Thoracic aorta (tissue), 2 donors: Measurements from ENCODE around the gene PTPRN2. TPM values are rescaled to one million over a fixed set of nuclear protein-coding genes. Genes with fewer than 3 reads are reported as not detected.
"Not testable (repeated sequence)": the region's sequence is repeated elsewhere in the genome, so short reads cannot be mapped to it uniquely, and the experiment has no call there.

Experiments used
- ATAC-seq: fragments of 150-250 bp; one replicate; pipeline ENCODE4 v1.8.0; 2017; ENCODE audit warnings: low read depth; ENCODE audit not compliant: insufficient number of reproducible peaks, low FRiP score
- DNase-seq: peaks from one replicate; pipeline ENCODE4 v3.0.0-alpha.2; 2020; ENCODE audit warnings: low spot score
- H3K27ac ChIP-seq, 2 donors: fragments of 200-600 bp; sonication (generic); 1 replicate in 1 of 2; 2 replicates in 1 of 2; pipeline ENCODE4 v1.5.1; 2016; ENCODE audit warnings: mild to moderate bottlenecking in 2 of 2, moderate library complexity in 2 of 2
- H3K27me3 ChIP-seq: fragments of 200-600 bp; sonication (generic); replicated peaks from 2 replicates; pipeline ENCODE4 v1.6.0; 2016; ENCODE audit warnings: mild to moderate bottlenecking; ENCODE audit not compliant: insufficient read depth
- H3K36me3 ChIP-seq: fragments of 200-600 bp; sonication (generic); one replicate; pipeline ENCODE4 v1.5.1; 2016
- H3K4me1 ChIP-seq, 2 donors: fragments of 200-600 bp; sonication (generic); 1 replicate in 1 of 2; 2 replicates in 1 of 2; pipeline versions ENCODE4 v1.5.1 to v1.6.0; 2016; ENCODE audit warnings: low read depth in 2 of 2, mild to moderate bottlenecking in 1 of 2; ENCODE audit not compliant: control insufficient read depth in 1 of 2
- H3K4me3 ChIP-seq: fragments of 200-600 bp; sonication (generic); 2 replicates; pipeline ENCODE4 v1.5.1; 2016; ENCODE audit warnings: mild to moderate bottlenecking
- H3K9me3 ChIP-seq: fragments of 200-600 bp; sonication (generic); 2 replicates; pipeline ENCODE4 v1.5.1; 2016
- CTCF ChIP-seq: fragments of 200-600 bp; sonication (generic); IDR thresholded peaks from one replicate; pipeline ENCODE4 v1.5.1; 2019; ENCODE audit warnings: antibody characterized with exemption
- total RNA-seq, 2 donors: library from RNA; depleted of rRNA; stranded (reverse); fragments of >200 nt; gene quantifications; one replicate each; pipeline versions ENCODE4 v1.1.0 to v1.2.3, GENCODE V29; 2016

The PTPRN2 gene
- total RNA-seq, 2 donors from 2014 or later: 2.2 to 3.1 TPM

DNA sequence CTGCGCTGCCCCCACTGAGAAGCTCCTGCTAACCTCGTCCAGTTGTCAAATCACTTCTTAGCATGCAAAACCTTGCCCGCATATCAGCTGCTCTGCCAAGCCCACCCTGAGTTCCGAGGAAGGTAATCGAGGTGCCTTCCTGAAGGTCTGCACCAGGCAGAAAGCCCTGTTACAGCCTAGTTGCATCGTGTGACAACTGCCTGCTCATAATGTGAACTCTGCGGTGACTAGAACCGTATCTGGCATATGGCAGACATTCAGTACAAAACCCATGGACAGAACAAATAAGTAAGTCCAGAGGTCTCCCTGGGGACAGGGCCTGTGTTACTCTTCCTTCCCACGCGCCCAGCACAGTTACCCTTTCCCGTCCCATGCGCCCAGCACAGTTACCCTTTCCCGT lies 856.5 kb downstream of the PTPRN2 start:
- ATAC-seq: no peak
- Histone ChIP-seq H3K27ac (no peak overlapping the region), H3K4me3 (no peak overlapping the region)

GRCh38 chr7:157730614-157731013 lies 857.0 kb downstream of the PTPRN2 start:
- H3K36me3 ChIP-seq: no peaks in the 10 kb centered on the region
- DNase-seq: no peak
- no peaks in the 10 kb centered on the region for H3K4me1 ChIP-seq
- no peak overlapping the region for H3K4me3 ChIP-seq
- no peak for ATAC-seq
- no peak overlapping the region for H3K27ac ChIP-seq
- TF ChIP-seq CTCF: no peak
- H3K9me3 ChIP-seq: no peaks in the 10 kb centered on the region
- H3K27me3 ChIP-seq: no peaks in the 10 kb centered on the region

More for the DNA sequence above, 856.5 kb downstream of the PTPRN2 start:
- Histone ChIP-seq H3K36me3 (no peaks in the 10 kb centered on the region), H3K4me1 (no peaks in the 10 kb centered on the region), H3K9me3 (no peaks in the 10 kb centered on the region), H3K27me3 (no peaks in the 10 kb centered on the region)
- TF ChIP-seq CTCF: no peak
- no peak for DNase-seq

GRCh38 chr7:157729566-157729965 lies 858.1 kb downstream of the PTPRN2 start:
- Histone ChIP-seq H3K4me1 (no peaks in the 10 kb centered on the region), H3K27me3 (no peaks in the 10 kb centered on the region), H3K4me3 (no peak overlapping the region), H3K36me3 (no peaks in the 10 kb centered on the region), H3K27ac (no peak overlapping the region), H3K9me3 (no peaks in the 10 kb centered on the region)
- TF ChIP-seq CTCF: no peak
- DNase-seq: no peak
- no peak for ATAC-seq

DNA sequence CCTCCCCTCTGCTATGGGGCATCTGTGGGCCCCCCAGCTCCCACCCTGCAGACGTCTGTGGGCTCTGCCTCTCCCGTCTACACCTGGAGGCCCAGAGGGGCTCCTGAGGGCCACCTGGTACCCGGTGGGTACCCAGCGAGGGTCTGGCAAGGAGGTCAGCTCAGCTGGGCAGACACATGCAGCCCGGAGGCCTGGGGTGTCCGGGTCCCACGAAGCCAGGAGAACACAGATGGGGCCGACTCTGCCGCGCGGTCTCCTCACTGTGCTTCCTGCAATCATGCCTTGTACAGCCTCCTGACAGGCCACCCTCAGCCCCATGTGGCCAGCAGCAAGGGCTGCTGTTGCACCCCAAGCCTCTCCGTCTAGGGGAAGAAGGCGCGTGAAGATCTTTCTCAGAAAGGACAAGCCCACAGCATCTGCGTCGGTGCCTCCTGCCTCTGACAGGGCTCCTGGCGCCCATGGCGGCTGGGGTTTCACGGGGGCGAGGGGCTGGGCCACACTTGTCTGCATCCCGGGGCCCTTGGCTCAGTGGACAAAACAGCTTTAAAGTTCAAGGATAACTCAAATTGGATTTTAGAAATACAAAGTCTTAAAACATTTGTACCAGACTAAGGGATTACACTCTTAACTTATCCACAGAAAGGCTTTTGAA lies 859.5 kb downstream of the PTPRN2 start:
- no peaks in the 10 kb centered on the region for H3K36me3 ChIP-seq
- no peaks in the 10 kb centered on the region for H3K4me1 ChIP-seq
- ATAC-seq (no peak), DNase-seq (no peak)
- no peaks in the 10 kb centered on the region for H3K27me3 ChIP-seq
- H3K4me3 ChIP-seq: no peak overlapping the region
- no peaks in the 10 kb centered on the region for H3K9me3 ChIP-seq
- no peak for TF ChIP-seq CTCF
- H3K27ac ChIP-seq: no peak overlapping the region

GRCh38 chr7:157726764-157727163 lies 860.9 kb downstream of the PTPRN2 start:
- DNase-seq (no peak), ATAC-seq (no peak)
- H3K4me3 ChIP-seq: no peak overlapping the region
- no peaks in the 10 kb centered on the region for H3K4me1 ChIP-seq
- H3K9me3 ChIP-seq: no peaks in the 10 kb centered on the region
- H3K36me3 ChIP-seq: no peaks in the 10 kb centered on the region
- no peaks in the 10 kb centered on the region for H3K27me3 ChIP-seq
- H3K27ac ChIP-seq: no peak overlapping the region
- no peak for TF ChIP-seq CTCF

GRCh38 chr7:157725312-157725711 lies 862.3 kb downstream of the PTPRN2 start:
- ATAC-seq, H3K27ac ChIP-seq, H3K27me3 ChIP-seq, H3K9me3 ChIP-seq, H3K4me1 ChIP-seq, H3K4me3 ChIP-seq, DNase-seq, H3K36me3 ChIP-seq: not testable (repeated sequence)
